Measurements from ENCODE around the gene SPATA17.
"Not testable (repeated sequence)": the region's sequence is repeated elsewhere in the genome, so short reads cannot be mapped to it uniquely, and the experiment has no call there.

- not testable (repeated sequence) for TF ChIP-seq POLR2A, EP300, POLR2AphosphoS5 (IDR thresholded peaks at IDR 0.05)
- TF ChIP-seq, protein P1, sequence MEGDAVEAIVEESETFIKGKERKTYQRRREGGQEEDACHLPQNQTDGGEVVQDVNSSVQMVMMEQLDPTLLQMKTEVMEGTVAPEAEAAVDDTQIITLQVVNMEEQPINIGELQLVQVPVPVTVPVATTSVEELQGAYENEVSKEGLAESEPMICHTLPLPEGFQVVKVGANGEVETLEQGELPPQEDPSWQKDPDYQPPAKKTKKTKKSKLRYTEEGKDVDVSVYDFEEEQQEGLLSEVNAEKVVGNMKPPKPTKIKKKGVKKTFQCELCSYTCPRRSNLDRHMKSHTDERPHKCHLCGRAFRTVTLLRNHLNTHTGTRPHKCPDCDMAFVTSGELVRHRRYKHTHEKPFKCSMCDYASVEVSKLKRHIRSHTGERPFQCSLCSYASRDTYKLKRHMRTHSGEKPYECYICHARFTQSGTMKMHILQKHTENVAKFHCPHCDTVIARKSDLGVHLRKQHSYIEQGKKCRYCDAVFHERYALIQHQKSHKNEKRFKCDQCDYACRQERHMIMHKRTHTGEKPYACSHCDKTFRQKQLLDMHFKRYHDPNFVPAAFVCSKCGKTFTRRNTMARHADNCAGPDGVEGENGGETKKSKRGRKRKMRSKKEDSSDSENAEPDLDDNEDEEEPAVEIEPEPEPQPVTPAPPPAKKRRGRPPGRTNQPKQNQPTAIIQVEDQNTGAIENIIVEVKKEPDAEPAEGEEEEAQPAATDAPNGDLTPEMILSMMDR (IDR thresholded peaks at IDR 0.05) = not testable (repeated sequence)
Observed at GRCh38 chr1:217696140-217696539, 65.0 kb downstream of the SPATA17 start.
